HG02981 (cell line): ENCODE results near the gene MRPS12.
"Not testable (repeated sequence)": the region's sequence is repeated elsewhere in the genome, so short reads cannot be mapped to it uniquely, and the experiment has no call there.

ENCODE experiments used
- ATAC-seq: cut with Tn5 transposase; IDR thresholded peaks from one replicate; pipeline ENCODE4 v1.9.1; 2021; ENCODE audit warnings: mild to moderate bottlenecking, moderate library complexity; ENCODE audit not compliant: unreplicated experiment

The MRPS12 gene

DNA sequence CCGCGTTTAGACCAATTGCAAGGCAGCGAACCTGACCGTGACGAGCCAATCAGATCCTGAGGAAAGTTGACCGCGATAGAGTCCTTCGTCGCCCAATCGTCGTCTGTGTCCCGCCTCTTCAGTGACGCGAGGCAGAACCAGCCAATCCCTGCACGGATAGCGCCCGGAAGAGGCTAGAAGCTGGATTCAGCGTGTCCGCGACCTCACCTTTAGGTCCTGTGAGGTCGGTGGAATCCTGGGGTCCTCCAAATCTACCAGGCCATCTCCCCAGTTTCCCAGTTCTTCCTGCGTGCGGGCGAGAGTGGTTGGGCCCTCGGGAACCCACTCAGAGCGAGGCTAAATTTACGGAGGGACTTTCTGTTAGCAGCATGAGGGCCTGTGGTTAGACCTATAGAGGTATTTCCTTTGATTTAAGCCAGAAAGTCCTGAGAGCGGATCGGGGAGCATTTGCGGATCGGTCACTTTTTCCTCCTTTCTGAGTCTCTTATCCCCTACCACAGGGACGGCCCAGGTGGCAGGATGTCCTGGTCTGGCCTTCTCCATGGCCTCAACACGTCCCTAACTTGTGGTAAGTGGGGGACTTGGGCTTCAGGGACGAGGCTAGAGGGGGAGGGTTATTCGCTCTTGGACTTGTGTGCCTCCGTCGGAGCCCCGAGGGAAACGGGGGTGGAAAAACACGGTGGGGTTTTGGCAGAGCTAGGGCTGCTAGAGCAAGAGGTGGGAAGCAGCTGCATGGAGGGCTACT lies at the start of gene MRPS12:
Gene MRPS12 (plus strand): TSS at position 169 of the 745 bp plus-strand sequence. CDS start 351 bp downstream, at position 520.
- ATAC-seq = peak; percentile 93

DNA sequence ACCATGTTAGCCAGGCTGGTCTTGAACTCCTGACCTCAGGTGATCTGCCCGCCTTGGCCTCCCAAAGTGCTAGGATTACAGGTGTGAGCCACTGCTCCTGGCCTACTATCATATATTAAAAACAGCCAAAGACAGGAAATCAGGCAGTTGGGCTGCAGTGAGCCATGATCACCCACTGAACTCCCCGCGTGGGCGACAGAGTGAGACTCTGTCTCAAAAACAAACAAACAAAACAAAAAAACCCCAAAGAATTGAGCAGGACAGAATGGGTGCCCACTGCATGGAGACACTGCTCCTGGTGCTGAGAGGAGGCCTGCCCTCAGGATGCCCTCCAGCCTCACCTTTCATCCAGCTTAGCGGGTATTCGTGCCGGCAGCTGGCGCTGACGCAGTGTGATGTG lies 47.5 kb upstream of the MRPS12 start:
- ATAC-seq = no peak

DNA sequence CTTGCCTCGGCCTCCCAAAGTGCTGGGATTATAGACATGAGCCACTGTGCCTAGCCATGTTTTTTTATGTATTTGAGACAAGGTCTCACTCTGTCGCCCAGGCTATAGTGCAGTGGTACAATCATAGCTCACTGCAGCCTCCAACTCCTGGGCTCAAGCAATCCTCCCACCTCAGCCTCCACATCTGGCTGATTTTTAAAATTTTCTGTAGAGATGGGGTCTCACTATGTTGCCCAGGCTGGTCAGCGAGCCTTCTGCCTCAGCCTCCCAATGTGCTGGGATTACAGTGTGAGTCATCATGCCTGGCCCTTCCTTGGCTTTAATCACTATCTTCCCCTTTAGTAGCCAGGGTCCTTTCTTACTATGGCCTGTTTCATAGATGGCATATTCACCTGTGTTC lies 46.1 kb upstream of the MRPS12 start:
- ATAC-seq = not testable (repeated sequence)

GRCh38 chr19:38888876-38889275 lies 41.9 kb upstream of the MRPS12 start:
- no peak for ATAC-seq

DNA sequence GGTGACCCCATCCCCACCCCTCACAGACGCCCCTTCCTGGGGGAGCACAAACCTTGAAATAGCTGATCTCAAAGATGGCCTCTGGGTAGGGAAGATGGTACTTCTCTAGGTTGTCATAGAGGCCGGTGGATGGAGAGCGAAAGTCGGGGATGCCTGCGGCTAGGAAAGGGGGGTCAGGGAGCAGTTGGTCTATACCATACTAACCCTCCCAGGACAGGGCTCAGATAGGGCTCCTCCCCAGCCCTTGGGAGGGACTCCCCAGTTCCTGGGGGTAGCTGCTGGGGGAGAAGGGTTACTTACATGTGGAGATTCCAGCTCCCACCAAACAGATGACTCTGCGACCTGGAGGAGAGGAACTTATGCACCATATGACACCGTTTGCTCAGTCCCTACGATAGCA lies 40.9 kb upstream of the MRPS12 start:
- no peak for ATAC-seq

DNA sequence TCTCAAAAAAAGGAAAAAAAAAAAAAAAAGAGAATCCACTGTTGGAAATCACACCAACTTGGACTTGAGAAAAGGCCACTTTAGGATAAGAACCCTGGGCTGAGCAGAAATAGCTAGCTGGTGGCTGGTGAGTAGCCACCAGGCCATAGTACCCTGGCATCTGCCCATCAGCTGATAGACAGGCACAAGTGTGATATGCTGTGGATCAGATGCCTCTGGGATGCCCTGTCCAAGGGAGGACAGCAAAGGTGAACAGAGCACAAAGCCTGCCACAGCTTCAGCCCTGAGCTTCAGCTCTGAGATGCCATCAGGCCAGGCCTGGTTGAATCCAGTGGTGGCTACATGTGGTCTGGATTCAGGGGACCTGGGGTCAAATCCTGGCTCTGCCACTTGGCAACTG lies 40.1 kb upstream of the MRPS12 start:
- ATAC-seq = no peak

GRCh38 chr19:38891771-38892170 lies 39.0 kb upstream of the MRPS12 start:
- no peak for ATAC-seq

GRCh38 chr19:38892841-38893240 lies 37.9 kb upstream of the MRPS12 start:
- no peak for ATAC-seq

GRCh38 chr19:38893341-38893771 lies 37.4 kb upstream of the MRPS12 start:
- no peak for ATAC-seq

GRCh38 chr19:38894968-38895367 lies 35.8 kb upstream of the MRPS12 start:
- ATAC-seq = no peak

GRCh38 chr19:38898788-38899446 lies 31.8 kb upstream of the MRPS12 start:
- no peak for ATAC-seq

DNA sequence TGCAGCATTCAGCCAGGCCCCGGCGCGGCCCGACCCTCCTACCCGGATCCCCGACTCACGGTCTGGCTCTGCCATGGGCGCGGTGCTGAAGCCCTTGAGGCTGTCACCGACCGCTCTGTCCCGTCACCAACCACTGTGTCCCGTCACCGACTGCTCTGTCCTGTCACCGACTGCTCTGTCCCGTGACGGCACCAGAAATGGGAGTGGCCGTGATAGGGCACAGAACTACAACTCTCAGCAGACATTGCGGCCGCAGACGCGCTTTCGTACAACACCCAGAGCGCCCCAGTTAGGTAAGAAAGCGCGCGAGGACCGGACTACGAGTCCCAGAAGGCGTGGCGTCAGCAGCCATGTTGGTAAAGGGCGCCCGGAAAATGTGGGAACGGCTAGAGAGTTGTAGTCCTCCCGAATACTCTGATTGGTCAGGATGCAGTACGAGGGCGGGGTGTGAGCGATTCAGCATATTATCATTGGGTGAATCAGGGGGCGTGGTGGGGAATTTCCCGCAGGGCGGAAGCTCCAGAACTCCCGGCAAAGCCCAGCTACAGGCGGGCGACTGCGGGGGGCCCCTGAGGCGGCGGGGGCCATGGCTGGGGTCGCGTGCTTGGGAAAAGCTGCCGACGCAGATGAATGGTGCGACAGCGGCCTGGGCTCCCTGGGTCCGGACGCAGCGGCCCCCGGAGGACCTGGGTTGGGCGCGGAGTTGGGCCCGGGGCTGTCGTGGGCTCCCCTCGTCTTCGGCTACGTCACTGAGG lies 31.1 kb upstream of the MRPS12 start, which contains the start of the genes NFKBIB and SIRT2:
Gene NFKBIB (plus strand): TSS at position 523 of the 755 bp plus-strand sequence. CDS start 64 bp downstream, at position 587.
Gene SIRT2 (minus strand): TSS at position 172 of the 755 bp plus-strand sequence. CDS start 97 bp downstream, at position 75.
- ATAC-seq = peak; percentile 88

- ATAC-seq = no peak
Observed at GRCh38 chr19:38900202-38900629, 30.5 kb upstream of the MRPS12 start.

GRCh38 chr19:38900743-38901190 lies 30.0 kb upstream of the MRPS12 start:
- no peak for ATAC-seq

DNA sequence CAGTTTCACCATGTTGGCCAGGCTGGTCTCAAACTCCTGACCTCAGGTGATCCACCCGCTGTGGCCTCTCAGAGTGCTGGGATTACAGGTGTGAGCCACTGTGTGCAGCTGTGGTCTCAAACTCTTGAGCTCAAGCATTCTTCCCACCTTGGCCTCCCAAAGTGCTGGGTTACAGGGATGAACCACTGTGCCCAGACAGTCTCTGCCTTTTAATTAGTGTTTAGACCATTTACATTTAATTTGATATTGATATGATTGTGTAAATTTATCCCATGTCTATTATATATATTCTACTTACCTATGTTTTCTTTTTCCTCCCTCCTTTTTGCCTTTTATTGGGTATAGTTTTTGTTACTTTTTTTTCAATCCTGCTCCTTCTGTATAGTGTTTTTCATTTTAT lies 29.1 kb upstream of the MRPS12 start:
- ATAC-seq = no peak

DNA sequence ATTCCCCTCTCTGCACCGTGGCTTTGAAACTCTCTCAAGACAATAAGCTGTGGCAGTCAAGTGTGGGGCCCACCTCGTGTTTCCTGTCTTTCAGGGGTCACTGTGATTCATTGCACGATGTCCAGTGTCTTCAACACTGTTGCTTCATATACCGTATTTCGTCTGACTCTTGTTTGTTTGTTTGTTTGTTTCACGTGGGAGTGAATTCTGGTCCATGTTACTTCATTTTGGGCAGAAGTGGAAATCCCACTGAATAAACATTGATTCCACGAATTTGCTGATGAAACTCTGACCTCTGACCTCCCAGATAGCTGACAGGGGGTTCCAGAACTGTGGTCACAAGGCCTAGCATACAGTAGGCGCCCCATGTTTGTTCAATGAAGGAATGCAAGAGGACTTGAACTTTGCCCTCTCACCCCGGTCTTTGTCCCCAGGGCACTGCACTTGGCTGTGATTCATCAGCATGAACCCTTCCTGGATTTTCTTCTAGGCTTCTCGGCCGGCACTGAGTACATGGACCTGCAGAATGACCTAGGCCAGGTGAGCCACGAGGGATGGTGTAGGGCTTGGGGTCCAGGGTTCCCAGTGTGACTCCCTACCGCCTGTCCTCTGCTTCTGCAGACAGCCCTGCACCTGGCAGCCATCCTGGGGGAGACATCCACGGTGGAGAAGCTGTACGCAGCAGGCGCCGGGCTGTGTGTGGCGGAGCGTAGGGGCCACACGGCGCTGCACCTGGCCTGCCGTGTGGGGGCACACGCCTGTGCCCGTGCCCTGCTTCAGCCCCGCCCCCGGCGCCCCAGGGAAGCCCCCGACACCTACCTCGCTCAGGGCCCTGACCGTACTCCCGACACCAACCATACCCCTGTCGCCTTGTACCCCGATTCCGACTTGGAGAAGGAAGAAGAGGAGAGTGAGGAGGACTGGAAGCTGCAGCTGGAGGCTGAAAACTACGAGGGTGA lies 25.9 kb upstream of the MRPS12 start:
- no peak for ATAC-seq

DNA sequence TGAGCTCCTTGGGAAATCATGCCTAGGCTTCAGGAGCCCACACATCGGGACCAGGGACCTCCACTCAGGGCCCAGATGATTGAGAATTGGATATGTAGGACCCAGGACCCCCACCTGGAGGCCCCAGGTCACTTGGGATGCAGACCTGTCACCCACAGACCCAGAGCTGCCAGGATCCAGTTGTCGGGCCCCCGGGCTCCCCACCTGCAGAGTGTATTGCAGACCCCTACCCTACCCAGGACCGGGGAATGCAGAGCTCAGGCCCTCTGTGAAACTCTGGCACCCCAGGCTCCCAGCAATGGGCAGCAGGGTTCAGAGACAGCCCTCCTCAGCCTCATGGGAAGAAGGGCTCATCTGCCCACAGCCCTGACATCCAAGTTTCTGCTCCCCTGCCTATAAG lies 25.1 kb upstream of the MRPS12 start:
- no peak for ATAC-seq

DNA sequence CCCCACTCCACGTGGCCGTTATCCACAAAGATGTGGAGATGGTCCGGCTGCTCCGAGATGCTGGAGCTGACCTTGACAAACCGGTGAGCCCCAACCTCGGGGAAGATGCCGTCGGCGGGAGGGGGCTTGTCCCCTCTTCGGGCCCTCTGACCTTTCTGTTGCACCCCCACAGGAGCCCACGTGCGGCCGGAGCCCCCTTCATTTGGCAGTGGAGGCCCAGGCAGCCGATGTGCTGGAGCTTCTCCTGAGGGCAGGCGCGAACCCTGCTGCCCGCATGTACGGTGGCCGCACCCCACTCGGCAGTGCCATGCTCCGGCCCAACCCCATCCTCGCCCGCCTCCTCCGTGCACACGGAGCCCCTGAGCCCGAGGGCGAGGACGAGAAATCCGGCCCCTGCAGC lies 23.5 kb upstream of the MRPS12 start:
- ATAC-seq = no peak

DNA sequence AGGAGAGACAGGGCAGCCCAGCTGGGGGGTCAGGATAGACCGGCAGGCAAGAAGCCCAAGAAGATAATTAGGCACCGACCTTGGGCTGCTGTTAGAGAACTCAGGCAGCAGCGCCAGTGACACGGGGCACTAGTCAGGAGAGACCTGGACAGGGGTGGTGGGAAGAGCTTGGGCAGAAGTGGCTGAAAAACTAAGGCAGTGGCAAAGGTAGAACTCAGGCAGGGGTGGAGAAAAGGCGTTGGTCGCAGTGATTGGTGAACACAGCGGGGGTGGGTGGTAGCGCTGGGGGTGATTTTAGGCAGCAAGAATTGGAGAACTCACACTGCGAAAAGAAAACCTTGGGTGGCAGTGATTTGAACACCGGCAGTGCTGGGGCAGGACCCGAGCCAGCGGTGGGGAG lies 23.1 kb upstream of the MRPS12 start:
- no peak for ATAC-seq

GRCh38 chr19:38908911-38909310 lies 21.8 kb upstream of the MRPS12 start:
- no peak for ATAC-seq
